DMS79 treated with DMSO at 0.1 percent for 48 hours (cell line): ENCODE results near the gene NENF.
A peak's percentile ranks its signal among the peaks of the same experiment; 100 is the strongest.

Experiments used
- DNase-seq: peaks from one replicate; lab custom pipeline; 2025; lab: John Stamatoyannopoulos, UW

NENF gene

DNA sequence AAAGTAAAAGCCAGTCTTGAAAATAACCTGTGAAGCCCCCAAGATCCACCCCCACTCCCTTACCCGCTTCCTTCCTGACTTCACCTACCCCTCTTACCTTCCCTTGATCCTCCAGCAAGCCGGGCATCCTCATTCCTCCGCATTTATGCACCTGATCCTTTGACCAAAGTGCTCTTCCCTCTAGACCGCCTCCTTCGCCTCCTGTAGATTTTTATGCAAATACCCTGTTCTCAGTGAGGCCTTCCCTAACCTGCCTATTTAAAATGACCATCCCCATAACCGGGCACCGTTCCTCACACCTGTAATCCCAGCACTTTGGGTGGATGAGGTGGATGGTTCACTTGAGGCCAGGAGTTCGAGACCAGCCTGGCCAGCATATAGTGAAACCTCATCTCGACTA, 1.1 kb upstream of the NENF start:
- DNase-seq = no peak

DNA sequence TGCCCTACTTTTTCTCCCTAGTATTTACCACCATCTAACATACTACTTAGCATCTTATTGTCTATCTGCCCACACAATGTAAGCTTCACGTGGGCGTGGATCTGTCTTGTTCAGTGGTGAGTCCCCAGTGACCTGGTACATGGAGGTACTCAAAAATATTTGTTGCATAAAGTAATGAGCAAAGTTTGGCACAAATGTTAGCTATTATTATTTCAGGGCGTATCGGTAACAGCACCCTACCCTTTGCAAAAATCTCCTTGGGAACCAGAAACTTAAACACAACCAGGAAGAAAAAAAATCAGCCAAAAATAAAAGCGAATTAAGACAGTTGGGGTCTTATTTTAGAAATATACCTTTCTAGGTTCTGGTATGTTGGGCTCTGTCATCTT, 454 bp upstream of the NENF start:
- DNase-seq = peak; percentile 32

DNA sequence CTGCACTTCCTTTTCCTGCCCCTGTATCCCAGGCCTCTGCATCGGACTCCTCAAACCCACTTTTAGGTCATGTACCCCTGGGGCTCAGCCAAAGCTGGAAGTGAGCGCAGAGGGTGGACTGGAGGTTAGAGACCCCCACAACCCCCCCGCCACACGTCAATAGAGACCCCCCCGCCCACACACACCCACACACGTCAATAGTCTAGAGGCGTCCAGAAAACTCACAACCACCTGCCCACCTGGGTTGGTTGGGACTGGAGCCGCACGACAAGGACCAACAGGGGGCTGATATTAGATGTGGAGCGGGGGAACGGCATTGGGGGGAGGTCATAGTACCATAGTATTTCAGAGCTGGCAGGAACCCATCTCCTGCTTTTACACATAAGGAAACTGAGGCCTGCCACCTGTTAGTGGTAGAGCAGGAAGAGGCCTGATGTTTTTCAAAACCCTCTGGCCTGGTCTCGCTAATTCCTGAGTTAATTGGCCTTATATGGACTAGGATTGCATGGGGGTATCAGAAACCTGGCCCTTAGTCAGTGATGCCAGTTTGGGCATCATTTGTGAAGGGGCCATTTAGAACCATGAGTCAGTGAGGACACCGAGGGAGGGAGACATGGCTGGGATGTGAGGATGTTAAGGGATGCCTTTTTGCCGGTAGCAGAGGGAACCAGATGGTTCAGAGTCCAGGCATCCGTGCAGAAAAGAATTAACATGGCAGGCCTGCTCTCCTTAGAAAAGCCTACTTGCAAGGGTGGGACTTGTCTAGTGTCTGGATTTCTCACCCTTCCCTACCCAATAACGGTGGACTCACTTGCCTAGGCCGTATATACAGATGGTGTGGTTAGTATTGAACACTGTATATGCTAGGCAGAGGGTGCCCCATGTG, 1.1 kb downstream of the NENF start:
- no peak for DNase-seq

DNA sequence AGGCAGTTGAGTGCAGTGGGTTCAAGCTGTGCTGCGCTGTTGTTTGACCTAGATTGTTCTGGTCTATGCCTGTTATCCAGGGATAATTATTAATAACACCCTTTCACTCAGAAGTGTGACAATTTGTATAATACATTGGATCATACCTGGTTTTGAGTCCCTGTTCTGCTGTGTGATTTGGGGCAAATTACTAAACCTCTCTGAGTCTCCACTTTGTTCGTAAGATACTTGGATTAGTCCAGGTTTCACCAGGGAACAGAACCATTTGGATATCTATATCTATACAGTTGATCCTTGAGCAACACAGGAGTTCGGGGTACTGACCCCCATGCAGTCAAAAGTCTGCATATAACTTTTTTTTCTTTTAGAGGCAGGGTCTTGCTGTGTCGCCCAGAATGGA, 2.3 kb downstream of the NENF start:
- no peak for DNase-seq

DNA sequence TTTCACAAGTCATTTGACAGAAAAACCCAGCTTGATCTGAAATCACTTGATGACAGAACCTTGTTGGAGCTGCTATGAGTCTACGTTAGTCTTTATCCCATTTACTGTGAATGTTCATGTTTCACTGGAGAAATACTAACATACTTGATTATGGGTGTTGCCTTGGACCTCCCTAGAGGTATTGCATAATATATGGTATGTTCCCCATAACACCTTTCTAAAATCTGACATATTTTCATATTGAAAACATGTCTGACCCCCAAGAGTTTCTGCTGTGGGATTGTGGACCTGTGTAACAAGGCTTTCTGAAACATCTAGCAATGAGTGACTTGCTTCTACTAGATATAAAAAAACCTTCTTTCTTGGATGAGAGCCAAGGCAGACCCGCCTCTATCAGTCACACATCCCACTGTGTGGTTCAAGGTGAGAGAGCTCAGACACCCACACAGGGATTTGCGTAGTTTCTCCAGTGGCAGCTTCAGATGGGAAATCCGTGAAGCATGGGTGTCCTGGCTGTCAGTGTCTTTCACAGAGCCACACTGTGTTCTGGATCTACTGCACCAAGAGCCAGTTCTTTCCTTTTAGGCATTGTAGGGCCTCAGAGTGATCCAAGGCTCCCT, 4.6 kb downstream of the NENF start:
- no peak for DNase-seq

DNA sequence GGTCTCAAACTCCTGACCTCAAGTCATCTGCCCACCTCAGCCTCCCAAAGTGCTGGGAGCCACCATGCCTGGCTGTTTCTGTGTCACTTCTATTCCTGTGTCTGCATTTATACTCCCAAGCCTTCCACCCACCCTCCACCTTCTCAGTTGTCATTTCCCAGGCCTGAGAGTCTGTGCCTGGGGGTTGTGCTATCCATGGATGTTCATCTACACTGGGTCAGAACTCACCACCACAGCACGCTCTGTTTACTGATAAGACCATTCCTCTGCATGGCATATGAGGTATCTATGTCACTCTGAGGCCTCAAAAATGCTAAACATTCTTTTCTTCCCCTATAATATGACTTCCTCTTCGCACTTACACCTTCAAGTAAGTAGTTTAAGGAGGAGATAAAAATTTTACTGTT, 6.1 kb downstream of the NENF start:
- DNase-seq = no peak

DNA sequence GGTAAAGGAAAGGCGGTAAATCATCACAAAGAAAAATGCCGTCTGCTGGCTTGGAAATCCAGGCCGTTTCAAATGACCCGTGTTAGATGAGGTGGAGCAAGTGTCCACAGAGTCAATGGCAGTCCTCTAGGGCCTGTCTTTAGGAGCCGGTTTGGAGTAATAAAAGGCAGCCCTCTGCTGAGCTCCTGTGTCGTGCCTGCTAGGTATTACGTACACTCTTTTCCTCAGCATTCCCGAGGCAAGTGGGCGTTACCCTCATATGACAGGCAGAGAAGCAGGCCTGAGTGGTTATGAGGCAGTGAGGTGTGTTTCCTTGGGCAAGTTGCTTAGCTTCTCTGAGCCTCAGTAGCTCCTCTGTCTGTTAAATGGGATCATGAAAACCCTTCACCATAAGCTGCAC, 7.7 kb downstream of the NENF start:
- DNase-seq = no peak

DNA sequence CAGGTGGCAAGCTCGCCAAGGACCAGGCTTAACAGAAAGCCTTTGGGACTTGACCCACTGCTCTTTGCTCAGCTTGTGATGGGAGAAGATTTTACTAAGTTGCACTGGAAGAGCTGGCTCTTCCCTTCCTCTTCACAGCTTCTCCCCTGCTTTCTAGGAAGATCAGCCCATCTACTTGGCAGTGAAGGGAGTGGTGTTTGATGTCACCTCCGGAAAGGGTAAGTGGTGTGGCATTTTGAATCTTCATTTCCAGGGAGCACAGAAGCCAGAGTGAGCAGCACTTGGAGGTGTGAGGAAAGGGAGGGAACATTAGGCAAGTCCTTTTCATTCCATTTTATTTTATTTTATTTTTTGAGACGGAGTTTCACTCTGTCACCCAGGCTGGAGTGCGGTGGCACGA, 9.7 kb downstream of the NENF start:
- DNase-seq = no peak

DNA sequence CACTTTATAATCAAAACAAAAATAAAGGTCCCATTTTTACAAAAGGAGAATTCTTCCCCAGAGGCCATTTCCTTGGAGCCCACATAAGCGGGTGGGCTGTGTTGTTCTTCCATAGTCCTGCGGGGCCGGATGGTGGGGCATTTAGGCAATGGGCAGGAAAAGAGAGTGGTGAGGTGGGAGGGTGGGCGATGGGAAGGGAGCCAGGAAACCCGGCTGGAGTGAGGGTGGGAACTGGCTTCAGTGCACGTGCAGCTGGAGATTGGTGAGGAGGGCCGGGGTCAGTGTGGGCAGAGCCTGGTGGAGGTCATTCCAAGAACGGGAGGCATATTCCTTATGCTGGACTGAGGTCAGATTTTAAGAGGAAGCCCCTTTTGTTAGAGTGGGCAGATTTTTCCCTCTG, 13.6 kb downstream of the NENF start:
- no peak for DNase-seq

DNA sequence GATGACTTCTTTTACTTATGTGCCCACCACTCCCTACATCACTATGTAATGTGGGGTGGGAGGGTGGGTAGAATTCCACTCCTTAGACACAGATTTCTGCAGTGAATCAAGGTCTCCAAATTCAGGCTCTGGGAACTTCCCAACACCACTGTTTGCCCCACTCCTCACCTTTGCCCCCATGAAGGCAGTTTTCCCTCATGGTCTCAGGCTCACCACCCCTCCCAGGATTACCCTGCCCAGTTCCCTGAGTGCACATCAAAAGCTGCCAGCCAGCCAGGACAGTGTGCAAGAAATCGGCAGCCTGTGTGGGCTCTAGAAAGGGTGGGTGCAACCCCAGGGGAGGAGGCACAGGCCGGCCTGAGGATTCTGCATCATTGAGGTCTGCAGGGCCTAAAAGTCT, 14.8 kb downstream of the NENF start:
- no peak for DNase-seq

DNA sequence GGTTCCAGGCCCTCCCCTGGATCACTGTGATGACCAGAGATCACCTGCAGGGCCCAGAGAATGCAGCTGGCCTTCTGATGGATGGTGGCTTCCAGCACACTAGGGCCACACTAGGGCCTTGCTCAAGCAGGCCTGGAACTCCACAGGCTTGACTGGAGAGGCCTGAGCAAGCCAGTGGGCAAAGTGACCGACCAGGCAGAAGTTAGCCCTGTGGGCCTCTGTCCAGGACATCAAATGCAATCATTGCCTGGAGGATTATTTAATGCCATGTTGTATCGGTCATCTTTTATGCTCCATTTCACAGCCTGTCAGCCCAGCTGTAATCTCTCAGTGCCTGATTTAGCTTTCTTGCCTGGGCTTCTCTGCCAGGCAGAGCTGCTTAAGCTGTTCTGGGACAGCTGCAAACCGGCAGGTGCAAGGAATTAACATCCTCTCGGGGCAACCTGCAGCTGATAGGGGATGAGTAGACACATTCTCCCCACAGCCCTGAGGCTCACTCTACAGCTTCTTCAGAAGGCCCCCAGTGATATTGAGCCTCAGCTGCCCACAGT, 17.7 kb downstream of the NENF start:
- peak; percentile 11 for DNase-seq

DNA sequence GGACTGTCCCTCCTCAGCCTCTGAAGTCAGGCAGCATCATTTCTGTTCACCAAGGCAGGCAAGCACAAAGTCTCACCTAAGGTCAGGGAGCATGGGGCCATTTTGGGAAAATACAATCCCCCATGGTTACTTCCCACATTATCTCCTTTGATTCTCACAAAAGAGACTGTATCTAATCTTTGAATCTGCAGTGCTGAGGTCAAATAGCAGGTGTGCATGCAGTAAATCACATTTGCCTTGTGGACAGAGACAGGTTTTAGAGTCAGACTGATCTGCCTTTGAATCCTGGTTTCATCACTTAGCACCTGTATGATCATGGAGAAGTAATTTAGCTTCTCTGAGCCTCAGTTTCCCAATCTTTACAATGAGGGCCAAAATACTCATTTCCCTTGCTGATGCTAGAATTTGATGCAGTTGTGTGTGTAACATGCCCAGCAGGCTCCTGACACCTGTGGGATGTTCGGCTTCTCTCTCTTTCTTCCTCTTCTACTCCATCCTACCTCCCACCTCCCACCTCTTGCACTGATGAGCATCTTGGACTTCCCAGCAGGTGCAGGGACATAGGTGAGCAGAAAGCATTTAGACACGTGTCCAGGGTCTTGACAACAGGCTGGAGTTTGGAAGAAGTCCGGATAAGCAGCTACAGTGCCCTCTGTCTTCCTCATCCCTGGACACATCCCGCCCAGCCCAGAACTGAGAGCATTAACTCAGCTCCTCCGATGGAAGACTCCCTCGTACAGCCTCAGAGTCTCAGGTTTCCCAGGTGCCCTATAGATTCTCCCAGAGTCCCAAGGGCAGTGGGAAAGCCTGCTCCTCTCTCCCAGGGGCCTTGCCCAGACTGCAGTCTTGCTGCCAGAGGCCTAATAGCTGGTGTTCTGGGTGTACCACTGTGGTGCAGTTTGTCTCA, 18.9 kb downstream of the NENF start:
- DNase-seq = no peak

DNA sequence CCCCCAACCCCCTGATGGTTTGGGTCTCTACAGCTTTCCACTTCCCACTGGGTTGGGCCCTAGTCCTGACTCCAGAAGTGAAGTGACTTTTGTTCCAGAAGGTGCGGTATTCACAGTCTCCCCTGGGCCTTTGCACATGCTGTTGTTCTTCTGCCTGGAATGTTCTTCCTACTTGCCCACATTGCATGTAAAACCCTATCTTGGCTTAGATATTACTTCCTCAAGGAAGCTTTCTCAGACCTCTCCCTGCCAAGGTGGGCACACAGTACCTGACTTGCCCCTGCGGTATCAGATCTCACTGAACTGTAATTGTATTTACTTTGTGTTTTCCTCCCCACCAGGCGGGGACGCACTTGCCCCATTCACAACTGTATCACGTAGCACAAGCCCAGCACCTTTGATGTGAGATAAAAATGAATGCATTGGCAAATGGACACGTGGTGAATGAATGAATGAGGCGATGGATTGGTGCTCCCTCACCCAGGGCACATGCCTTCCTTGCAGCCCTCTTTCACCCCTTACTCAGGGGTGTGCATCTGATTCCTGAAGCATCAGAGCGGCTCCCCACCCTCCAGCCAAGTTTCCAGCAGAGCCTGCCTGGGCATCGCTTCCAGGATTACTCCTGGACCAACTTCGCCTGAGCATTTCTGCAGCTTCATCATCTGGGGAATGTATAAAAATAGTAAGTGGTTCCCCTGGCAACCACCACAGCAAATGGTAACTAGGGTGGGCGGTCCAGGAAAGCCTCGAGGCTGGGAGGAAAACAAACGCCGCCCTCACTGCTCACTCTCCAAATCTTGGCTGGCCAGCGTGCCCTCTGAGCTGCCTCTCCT, 19.8 kb downstream of the NENF start:
- no peak for DNase-seq

DNA sequence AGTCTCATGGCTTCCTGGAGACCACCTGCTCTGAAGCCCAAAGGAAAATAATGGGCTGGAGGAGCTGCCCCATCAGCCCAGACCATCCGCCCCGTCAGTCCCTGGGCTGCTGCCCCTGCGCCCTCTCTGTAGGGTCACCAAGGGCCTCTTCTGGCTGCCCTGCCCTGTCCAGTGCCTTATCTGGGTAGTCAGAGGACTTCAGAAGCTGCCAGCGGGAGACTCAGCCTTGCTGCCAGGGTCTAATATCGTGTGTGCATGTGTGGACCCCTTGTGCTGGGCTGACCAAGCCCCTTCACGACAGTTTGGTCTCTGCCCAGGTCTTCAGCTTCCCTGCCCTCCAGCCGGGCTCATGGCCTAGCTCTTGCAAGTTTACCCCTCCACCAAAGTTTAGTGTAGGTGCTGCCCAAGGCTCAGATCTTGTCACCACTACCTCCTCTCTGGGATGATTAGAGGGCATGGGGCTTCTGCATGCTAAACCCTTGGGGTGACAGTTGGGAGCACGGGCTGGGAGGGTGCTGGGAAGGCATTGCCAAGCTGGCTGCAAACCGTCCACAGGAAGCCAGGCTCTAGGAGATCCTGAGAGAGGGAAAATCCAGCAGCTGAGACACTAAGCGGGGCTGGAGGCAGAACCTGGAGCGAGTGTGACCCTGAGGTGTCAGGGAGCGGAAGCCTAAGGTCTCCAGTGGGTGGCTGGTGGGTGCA, 20.6 kb downstream of the NENF start:
- DNase-seq = no peak

DNA sequence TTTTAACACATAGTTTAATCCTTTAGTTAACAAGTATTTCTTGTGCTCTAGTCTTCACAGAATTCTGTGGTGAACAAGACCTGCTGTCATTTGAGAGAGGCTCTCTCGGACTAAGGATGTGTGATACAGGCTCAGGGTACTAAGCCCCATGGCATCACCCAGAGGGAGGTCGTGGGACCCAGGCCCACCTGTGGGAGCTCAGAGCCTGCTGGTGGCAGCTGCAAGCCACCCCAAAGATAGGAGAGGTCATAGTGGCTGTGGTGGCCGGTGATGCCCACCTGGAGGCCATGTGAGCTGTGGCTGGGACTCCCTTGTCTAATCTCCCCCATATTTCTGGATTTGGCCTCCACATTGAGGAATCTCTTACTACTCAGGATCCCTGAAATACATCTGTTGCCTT, 22.0 kb downstream of the NENF start:
- DNase-seq = no peak

DNA sequence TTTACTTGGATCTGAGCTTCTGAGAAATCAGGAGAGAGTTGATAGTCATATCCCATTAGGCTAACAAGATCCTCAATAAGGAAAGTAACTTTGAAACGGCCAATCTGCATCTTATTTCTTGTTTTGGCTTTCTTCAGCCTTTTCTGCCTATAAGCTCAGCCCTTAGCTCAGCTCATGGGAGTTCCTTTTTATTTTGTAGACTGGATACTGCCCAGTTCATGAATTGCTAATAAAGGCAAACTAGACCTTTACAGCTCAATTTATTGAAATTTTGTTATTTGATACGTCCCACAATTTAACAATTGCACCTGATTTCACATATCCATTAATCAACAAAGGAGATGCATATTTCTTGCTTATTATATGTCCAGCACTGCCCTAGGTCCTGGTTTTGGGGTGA, 22.7 kb downstream of the NENF start:
- no peak for DNase-seq

DNA sequence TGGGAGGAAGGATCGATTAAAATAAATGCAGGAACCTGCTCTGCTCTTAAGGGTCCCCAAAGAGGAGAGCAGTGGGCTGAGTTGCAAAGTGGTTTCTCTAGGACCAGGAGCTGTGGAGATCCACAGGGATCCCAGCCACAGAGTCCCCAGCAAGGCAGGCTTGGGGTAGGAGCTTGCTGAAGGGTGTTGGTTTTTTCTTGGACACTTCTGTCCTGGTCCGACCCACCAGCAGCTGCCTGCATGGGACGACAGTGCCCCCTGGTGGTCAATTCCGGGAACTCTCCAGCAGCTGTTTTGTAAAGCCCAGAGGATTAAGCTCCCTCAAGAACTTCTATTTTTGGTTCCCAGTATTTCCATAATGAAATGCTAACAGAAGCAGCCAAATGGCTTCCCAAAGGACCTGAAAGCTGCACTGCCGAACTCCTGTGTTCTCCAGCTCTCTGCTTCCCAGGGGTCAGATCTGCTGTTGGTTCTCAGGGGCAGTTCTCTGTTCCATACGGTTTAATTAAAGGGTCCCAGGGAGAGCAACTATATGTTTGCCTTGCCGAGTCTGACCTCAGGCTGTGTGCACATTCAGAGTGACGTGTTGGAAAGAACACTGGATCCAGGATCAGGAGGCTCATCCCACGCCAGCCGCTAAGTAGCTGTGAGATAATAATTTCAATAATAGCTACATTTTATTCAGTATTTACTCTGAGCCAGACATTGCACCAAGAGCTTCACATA, 23.2 kb downstream of the NENF start:
- DNase-seq = peak; percentile 61

DNA sequence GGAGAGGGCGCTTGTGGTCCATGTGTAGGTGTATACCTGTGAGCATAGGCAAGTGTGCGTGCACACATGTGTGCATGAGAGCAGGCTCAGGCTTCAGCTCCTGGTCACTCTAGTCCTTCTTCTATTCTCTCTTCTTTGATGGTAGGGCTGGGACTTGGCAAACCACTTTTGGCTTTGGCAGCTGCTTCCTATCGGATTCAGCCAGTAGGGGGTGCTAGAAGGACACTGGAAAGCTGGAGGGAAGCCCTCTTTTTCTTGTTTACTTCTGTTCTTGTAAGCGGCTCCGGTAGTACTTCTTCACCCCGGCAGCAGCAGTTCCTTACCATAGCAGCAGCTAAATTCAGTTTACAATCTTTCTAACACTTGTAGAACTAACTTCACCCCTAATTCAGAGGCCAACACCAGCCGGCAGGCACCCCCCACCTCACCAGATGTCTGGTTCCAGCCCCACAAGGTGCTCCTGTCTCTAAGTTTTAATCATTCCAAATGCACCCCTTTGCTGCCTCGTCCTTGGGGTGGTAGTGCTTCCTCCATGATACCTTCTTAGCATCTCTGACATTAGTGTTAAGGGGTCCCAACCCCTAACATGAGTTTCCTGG, 25.1 kb downstream of the NENF start:
- DNase-seq = peak; percentile 42

DNA sequence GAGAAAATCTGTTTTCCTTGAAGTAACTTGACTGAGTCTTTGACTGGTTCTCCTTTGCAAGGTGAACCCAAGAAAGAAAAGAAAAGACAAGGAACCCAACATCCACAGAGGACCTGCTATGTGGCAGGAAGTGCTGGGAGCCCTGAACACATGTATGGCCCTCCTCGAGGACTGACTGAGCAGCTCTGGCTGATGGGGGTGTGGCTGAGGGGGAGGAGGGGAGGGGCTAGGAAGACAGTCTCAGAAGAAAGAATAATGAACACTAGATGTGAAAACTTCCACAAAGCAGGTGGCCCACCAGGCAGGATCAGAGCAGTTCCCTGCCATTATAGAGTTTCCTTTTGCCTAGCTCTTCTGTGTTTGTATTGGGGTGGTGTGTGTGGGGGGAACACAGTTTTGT, 26.1 kb downstream of the NENF start:
- no peak for DNase-seq

DNA sequence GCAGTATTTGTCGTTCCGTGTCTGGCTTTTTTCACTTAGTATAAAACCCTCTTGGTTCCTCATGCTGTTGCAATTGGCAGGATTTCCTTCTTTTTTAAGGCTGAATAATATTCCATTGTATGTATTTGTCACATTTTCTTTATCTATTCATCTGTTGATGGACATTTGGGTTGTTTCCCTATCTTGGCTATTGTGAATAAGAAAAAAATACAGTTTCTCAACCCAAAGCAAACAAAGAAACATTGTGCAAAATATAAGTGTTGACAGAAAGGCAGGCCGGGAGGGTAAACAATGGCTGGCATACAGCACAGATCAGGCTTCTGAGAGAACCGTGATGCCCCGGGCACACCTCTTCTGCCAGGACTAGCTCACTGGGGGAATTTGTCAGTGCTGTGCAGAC, 26.9 kb downstream of the NENF start:
- DNase-seq = no peak
